Measurements from ENCODE around the gene ADRA1B.

ADRA1B gene

GRCh38 chr5:159891371-159891770 lies 24.9 kb upstream of the ADRA1B start:
- no peak for DNase-seq
- no peak for TF ChIP-seq POLR2A (IDR thresholded peaks at IDR 0.05; ENCODE audit: low read length)
- TF ChIP-seq GATA1 (IDR thresholded peaks at IDR 0.05; ENCODE audit: low read depth, low read length): no peak

GRCh38 chr5:159893040-159893695 lies 23.1 kb upstream of the ADRA1B start:
- DNase-seq: no peak
- TF ChIP-seq GATA1 (IDR thresholded peaks at IDR 0.05; ENCODE audit: low read depth, low read length) (no peak), POLR2A (IDR thresholded peaks at IDR 0.05; ENCODE audit: low read length) (no peak)

GRCh38 chr5:159894149-159894720 lies 22.0 kb upstream of the ADRA1B start:
- no peak for DNase-seq
- no peak for TF ChIP-seq POLR2A (IDR thresholded peaks at IDR 0.05; ENCODE audit: low read length)
- TF ChIP-seq GATA1 (IDR thresholded peaks at IDR 0.05; ENCODE audit: low read depth, low read length): no peak

- DNase-seq: no peak
- TF ChIP-seq GATA1 (IDR thresholded peaks at IDR 0.05; ENCODE audit: low read depth, low read length) (no peak), POLR2A (IDR thresholded peaks at IDR 0.05; ENCODE audit: low read length) (no peak)
Observed at GRCh38 chr5:159897786-159898393, 18.4 kb upstream of the ADRA1B start.

GRCh38 chr5:159899067-159900049 lies 16.9 kb upstream of the ADRA1B start:
- TF ChIP-seq GATA1 (IDR thresholded peaks at IDR 0.05; ENCODE audit: low read depth, low read length): no peak
- no peak for TF ChIP-seq POLR2A (IDR thresholded peaks at IDR 0.05; ENCODE audit: low read length)
- no peak for DNase-seq

GRCh38 chr5:159901308-159901707 lies 15.0 kb upstream of the ADRA1B start:
- no peak for DNase-seq
- no peak for TF ChIP-seq POLR2A (IDR thresholded peaks at IDR 0.05; ENCODE audit: low read length)
- TF ChIP-seq GATA1 (IDR thresholded peaks at IDR 0.05; ENCODE audit: low read depth, low read length): no peak

- no peak for DNase-seq
- TF ChIP-seq GATA1 (IDR thresholded peaks at IDR 0.05; ENCODE audit: low read depth, low read length): no peak
- TF ChIP-seq POLR2A (IDR thresholded peaks at IDR 0.05; ENCODE audit: low read length): no peak
Observed at GRCh38 chr5:159901772-159902171, 14.5 kb upstream of the ADRA1B start.

GRCh38 chr5:159902444-159903121 lies 13.7 kb upstream of the ADRA1B start:
- TF ChIP-seq GATA1 (IDR thresholded peaks at IDR 0.05; ENCODE audit: low read depth, low read length): no peak
- no peak for TF ChIP-seq POLR2A (IDR thresholded peaks at IDR 0.05; ENCODE audit: low read length)
- no peak for DNase-seq

- TF ChIP-seq GATA1 (IDR thresholded peaks at IDR 0.05; ENCODE audit: low read depth, low read length) (no peak), POLR2A (IDR thresholded peaks at IDR 0.05; ENCODE audit: low read length) (no peak)
- DNase-seq: no peak
Observed at GRCh38 chr5:159903131-159903530, 13.2 kb upstream of the ADRA1B start.

GRCh38 chr5:159904874-159905273 lies 11.4 kb upstream of the ADRA1B start:
- no peak for DNase-seq
- TF ChIP-seq GATA1 (IDR thresholded peaks at IDR 0.05; ENCODE audit: low read depth, low read length) (no peak), POLR2A (IDR thresholded peaks at IDR 0.05; ENCODE audit: low read length) (no peak)

GRCh38 chr5:159905496-159905895 lies 10.8 kb upstream of the ADRA1B start:
- TF ChIP-seq GATA1 (IDR thresholded peaks at IDR 0.05; ENCODE audit: low read depth, low read length): no peak
- no peak for DNase-seq

- TF ChIP-seq POLR2A (IDR thresholded peaks at IDR 0.05; ENCODE audit: low read length) (no peak), GATA1 (IDR thresholded peaks at IDR 0.05; ENCODE audit: low read depth, low read length) (no peak)
- DNase-seq: no peak
Observed at GRCh38 chr5:159906463-159906862, 9.8 kb upstream of the ADRA1B start.

GRCh38 chr5:159906943-159907342 lies 9.3 kb upstream of the ADRA1B start:
- TF ChIP-seq POLR2A (IDR thresholded peaks at IDR 0.05; ENCODE audit: low read length) (no peak), GATA1 (IDR thresholded peaks at IDR 0.05; ENCODE audit: low read depth, low read length) (no peak)
- no peak for DNase-seq
